ENCODE measurements around the gene HERPUD1. TPM values are rescaled to one million over a fixed set of nuclear protein-coding genes. Genes with fewer than 3 reads are reported as not detected.

HERPUD1 gene
- total RNA-seq, 1 donor from 2014 or later, result 76.2 TPM

DNA sequence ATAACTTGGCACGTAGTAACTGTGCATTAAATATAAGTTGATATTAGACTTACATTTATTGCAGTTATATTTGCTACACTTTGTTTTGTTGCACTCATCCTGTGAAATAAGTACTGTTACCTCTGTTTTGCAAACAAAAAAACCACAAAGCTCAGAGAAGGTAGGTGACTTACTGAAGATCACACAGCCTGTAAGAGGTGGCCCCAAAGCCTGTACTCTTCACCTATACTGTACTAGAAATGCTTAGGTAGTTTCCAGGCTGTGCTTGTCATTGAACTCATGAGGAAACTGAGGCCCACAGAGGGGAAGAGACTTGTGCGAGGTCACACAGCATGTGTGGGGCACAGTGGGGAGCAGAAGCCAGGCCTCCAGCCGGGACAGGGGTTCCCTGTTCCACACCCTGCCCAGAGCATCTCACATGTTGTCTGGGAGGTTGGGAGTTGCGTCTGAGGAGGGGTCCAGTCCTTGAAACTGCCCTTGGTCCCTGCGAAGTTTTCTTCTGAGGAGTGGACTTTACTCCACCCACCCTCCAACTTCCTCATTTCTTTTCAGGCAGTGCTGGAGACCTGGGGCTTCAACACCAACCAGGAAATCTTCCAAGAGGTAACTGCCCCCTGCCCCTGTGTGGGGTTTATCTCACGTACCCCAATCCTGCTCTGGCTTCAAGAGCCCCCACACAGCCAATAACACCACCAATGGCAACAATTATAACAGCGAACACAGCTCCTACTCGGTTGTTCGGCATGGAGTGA, 42.8 kb downstream of the HERPUD1 start:
- no peak overlapping the region for H3K27ac ChIP-seq (ENCODE audit: low read depth, low read length)
- no peaks in the 10 kb centered on the region for H3K36me3 ChIP-seq (ENCODE audit: control insufficient read depth in 3 of 3, insufficient read depth in 3 of 3, low read length in 3 of 3)
- no peak overlapping the region for H3K4me3 ChIP-seq (ENCODE audit: low read length in 3 of 3)
- no peaks in the 10 kb centered on the region for H3K27me3 ChIP-seq (ENCODE audit: control insufficient read depth in 3 of 3, insufficient read depth in 3 of 3, low read length in 3 of 3)
- no peaks in the 10 kb centered on the region for H3K9me3 ChIP-seq (ENCODE audit: control insufficient read depth in 3 of 3, low read length in 3 of 3)
- no peak overlapping the region for H3K9ac ChIP-seq (ENCODE audit: low read depth in 1 of 3, low read length in 3 of 3)
- peaks cover 0 to 4% (median 3%) of the 10 kb centered on the region in 3 donors for H3K4me1 ChIP-seq (ENCODE audit: control insufficient read depth in 3 of 3, insufficient read depth in 3 of 3, low read length in 3 of 3)

DNA sequence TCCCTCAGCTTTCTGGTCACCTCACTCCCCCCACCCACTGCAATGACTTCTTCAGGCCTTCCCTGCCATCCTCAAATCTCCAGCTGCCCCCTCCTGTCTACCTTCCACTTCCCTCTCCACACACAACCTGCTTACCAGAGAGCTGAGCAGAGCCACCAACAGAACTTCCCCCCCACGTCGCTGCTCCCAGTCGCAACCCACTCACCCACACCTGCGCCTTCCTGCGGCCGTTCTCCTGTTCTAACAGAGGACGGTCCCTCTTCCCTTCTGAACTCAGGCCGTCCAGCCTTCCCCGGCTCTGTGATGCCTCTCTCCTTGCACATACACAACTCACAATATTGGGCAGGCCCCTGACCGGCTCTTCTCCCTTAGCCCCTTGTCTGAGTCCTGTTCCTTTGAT, 43.8 kb downstream of the HERPUD1 start:
- Histone ChIP-seq H3K9ac (ENCODE audit: low read depth in 1 of 3, low read length in 3 of 3) (no peak overlapping the region), H3K4me1 (ENCODE audit: control insufficient read depth in 3 of 3, insufficient read depth in 3 of 3, low read length in 3 of 3) (peaks cover 0 to 4% (median 3%) of the 10 kb centered on the region in 3 donors), H3K9me3 (ENCODE audit: control insufficient read depth in 3 of 3, low read length in 3 of 3) (no peaks in the 10 kb centered on the region), H3K27ac (ENCODE audit: low read depth, low read length) (no peak overlapping the region), H3K36me3 (ENCODE audit: control insufficient read depth in 3 of 3, insufficient read depth in 3 of 3, low read length in 3 of 3) (no peaks in the 10 kb centered on the region), H3K27me3 (ENCODE audit: control insufficient read depth in 3 of 3, insufficient read depth in 3 of 3, low read length in 3 of 3) (no peaks in the 10 kb centered on the region), H3K4me3 (ENCODE audit: low read length in 3 of 3) (no peak overlapping the region)

- H3K36me3 ChIP-seq (ENCODE audit: control insufficient read depth in 3 of 3, insufficient read depth in 3 of 3, low read length in 3 of 3), result no peaks in the 10 kb centered on the region
- H3K27me3 ChIP-seq (ENCODE audit: control insufficient read depth in 3 of 3, insufficient read depth in 3 of 3, low read length in 3 of 3), result no peaks in the 10 kb centered on the region
- H3K4me3 ChIP-seq (ENCODE audit: low read length in 3 of 3), result no peak overlapping the region
- H3K9me3 ChIP-seq (ENCODE audit: control insufficient read depth in 3 of 3, low read length in 3 of 3), result no peaks in the 10 kb centered on the region
- H3K27ac ChIP-seq (ENCODE audit: low read depth, low read length), result no peak overlapping the region
- no peak overlapping the region for H3K9ac ChIP-seq (ENCODE audit: low read depth in 1 of 3, low read length in 3 of 3)
- H3K4me1 ChIP-seq (ENCODE audit: control insufficient read depth in 3 of 3, insufficient read depth in 3 of 3, low read length in 3 of 3), result peaks cover 0 to 3% (median 0%) of the 10 kb centered on the region in 3 donors
These were observed 45.3 kb downstream of the HERPUD1 start for GRCh38 chr16:56977216-56977615.

- Histone ChIP-seq H3K9ac (ENCODE audit: low read depth in 1 of 3, low read length in 3 of 3) (no peak overlapping the region), H3K27ac (ENCODE audit: low read depth, low read length) (no peak overlapping the region), H3K36me3 (ENCODE audit: control insufficient read depth in 3 of 3, insufficient read depth in 3 of 3, low read length in 3 of 3) (no peaks in the 10 kb centered on the region), H3K9me3 (ENCODE audit: control insufficient read depth in 3 of 3, low read length in 3 of 3) (no peaks in the 10 kb centered on the region), H3K27me3 (ENCODE audit: control insufficient read depth in 3 of 3, insufficient read depth in 3 of 3, low read length in 3 of 3) (no peaks in the 10 kb centered on the region), H3K4me1 (ENCODE audit: control insufficient read depth in 3 of 3, insufficient read depth in 3 of 3, low read length in 3 of 3) (no peaks in the 10 kb centered on the region), H3K4me3 (ENCODE audit: low read length in 3 of 3) (no peak overlapping the region)
These were observed 46.0 kb downstream of the HERPUD1 start for GRCh38 chr16:56977823-56978430.

DNA sequence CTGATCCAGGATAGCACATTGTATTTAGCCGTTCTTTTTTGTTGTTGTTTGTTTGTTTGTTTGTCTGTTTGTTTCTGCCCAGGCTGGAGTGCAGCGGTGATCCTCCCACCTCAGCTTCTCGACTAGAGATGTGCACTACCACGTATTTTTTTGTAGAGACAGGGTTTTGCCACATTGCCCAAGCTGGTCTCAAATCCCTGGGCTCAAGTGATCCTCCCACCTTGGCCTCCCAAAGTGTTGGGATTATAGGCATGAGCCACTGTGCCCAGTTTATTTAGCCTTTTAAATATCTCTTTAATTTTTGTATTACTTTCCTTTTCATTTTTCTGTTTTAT, 48.2 kb downstream of the HERPUD1 start:
- Histone ChIP-seq H3K9me3 (ENCODE audit: control insufficient read depth in 3 of 3, low read length in 3 of 3) (no peaks in the 10 kb centered on the region), H3K36me3 (ENCODE audit: control insufficient read depth in 3 of 3, insufficient read depth in 3 of 3, low read length in 3 of 3) (no peaks in the 10 kb centered on the region), H3K4me1 (ENCODE audit: control insufficient read depth in 3 of 3, insufficient read depth in 3 of 3, low read length in 3 of 3) (peaks cover 4 to 11% (median 11%) of the 10 kb centered on the region in 3 donors), H3K27me3 (ENCODE audit: control insufficient read depth in 3 of 3, insufficient read depth in 3 of 3, low read length in 3 of 3) (no peaks in the 10 kb centered on the region), H3K9ac (ENCODE audit: low read depth in 1 of 3, low read length in 3 of 3) (no peak overlapping the region), H3K27ac (ENCODE audit: low read depth, low read length) (no peak overlapping the region), H3K4me3 (ENCODE audit: low read length in 3 of 3) (no peak overlapping the region)

- H3K27me3 ChIP-seq (ENCODE audit: control insufficient read depth in 3 of 3, insufficient read depth in 3 of 3, low read length in 3 of 3), result no peaks in the 10 kb centered on the region
- H3K36me3 ChIP-seq (ENCODE audit: control insufficient read depth in 3 of 3, insufficient read depth in 3 of 3, low read length in 3 of 3), result no peaks in the 10 kb centered on the region
- H3K4me3 ChIP-seq (ENCODE audit: low read length in 3 of 3), result no peak overlapping the region
- no peaks in the 10 kb centered on the region for H3K9me3 ChIP-seq (ENCODE audit: control insufficient read depth in 3 of 3, low read length in 3 of 3)
- no peak overlapping the region for H3K27ac ChIP-seq (ENCODE audit: low read depth, low read length)
- H3K4me1 ChIP-seq (ENCODE audit: control insufficient read depth in 3 of 3, insufficient read depth in 3 of 3, low read length in 3 of 3), result peaks cover 12 to 20% (median 19%) of the 10 kb centered on the region in 3 donors
- H3K9ac ChIP-seq (ENCODE audit: low read depth in 1 of 3, low read length in 3 of 3), result no peak overlapping the region
These were observed 49.1 kb downstream of the HERPUD1 start for GRCh38 chr16:56980792-56981724.

GRCh38 chr16:56981729-56982271, 49.9 kb downstream of the HERPUD1 start:
- no peaks in the 10 kb centered on the region for H3K9me3 ChIP-seq (ENCODE audit: control insufficient read depth in 3 of 3, low read length in 3 of 3)
- H3K27ac ChIP-seq (ENCODE audit: low read depth, low read length), result no peak overlapping the region
- H3K4me3 ChIP-seq (ENCODE audit: low read length in 3 of 3), result no peak overlapping the region
- H3K27me3 ChIP-seq (ENCODE audit: control insufficient read depth in 3 of 3, insufficient read depth in 3 of 3, low read length in 3 of 3), result no peaks in the 10 kb centered on the region
- H3K4me1 ChIP-seq (ENCODE audit: control insufficient read depth in 3 of 3, insufficient read depth in 3 of 3, low read length in 3 of 3), result peaks cover 15 to 22% (median 21%) of the 10 kb centered on the region in 3 donors
- no peak overlapping the region for H3K9ac ChIP-seq (ENCODE audit: low read depth in 1 of 3, low read length in 3 of 3)
- no peaks in the 10 kb centered on the region for H3K36me3 ChIP-seq (ENCODE audit: control insufficient read depth in 3 of 3, insufficient read depth in 3 of 3, low read length in 3 of 3)

DNA sequence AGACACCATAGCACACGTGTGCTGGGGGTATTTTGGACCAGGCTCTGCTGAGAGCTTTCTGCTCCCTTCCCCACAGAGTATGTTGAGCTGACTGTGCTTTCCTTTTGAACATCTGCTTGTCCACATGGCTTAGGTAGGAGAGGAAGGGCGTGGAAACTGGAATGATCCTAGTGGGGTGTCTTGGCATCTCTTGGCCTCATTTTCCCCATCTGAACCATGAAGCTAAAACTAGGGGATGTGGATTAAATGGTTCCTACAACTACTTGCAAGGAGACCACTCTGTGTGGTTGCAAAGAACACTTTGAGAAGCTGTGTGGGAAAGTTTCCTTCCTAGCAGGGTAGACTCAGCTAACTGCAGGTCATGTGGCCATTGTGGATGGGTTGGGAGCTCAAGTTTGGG, 50.8 kb downstream of the HERPUD1 start:
- H3K27me3 ChIP-seq (ENCODE audit: control insufficient read depth in 3 of 3, insufficient read depth in 3 of 3, low read length in 3 of 3), result no peaks in the 10 kb centered on the region
- peaks cover 15 to 22% (median 21%) of the 10 kb centered on the region in 3 donors for H3K4me1 ChIP-seq (ENCODE audit: control insufficient read depth in 3 of 3, insufficient read depth in 3 of 3, low read length in 3 of 3)
- H3K27ac ChIP-seq (ENCODE audit: low read depth, low read length), result no peak overlapping the region
- no peak overlapping the region for H3K4me3 ChIP-seq (ENCODE audit: low read length in 3 of 3)
- no peak overlapping the region for H3K9ac ChIP-seq (ENCODE audit: low read depth in 1 of 3, low read length in 3 of 3)
- H3K36me3 ChIP-seq (ENCODE audit: control insufficient read depth in 3 of 3, insufficient read depth in 3 of 3, low read length in 3 of 3), result no peaks in the 10 kb centered on the region
- no peaks in the 10 kb centered on the region for H3K9me3 ChIP-seq (ENCODE audit: control insufficient read depth in 3 of 3, low read length in 3 of 3)

- Histone ChIP-seq H3K36me3 (ENCODE audit: control insufficient read depth in 3 of 3, insufficient read depth in 3 of 3, low read length in 3 of 3) (no peaks in the 10 kb centered on the region), H3K4me3 (ENCODE audit: low read length in 3 of 3) (no peak overlapping the region), H3K27me3 (ENCODE audit: control insufficient read depth in 3 of 3, insufficient read depth in 3 of 3, low read length in 3 of 3) (no peaks in the 10 kb centered on the region), H3K9me3 (ENCODE audit: control insufficient read depth in 3 of 3, low read length in 3 of 3) (no peaks in the 10 kb centered on the region), H3K4me1 (ENCODE audit: control insufficient read depth in 3 of 3, insufficient read depth in 3 of 3, low read length in 3 of 3) (peaks cover 18 to 26% (median 23%) of the 10 kb centered on the region in 3 donors), H3K27ac (ENCODE audit: low read depth, low read length) (no peak overlapping the region), H3K9ac (ENCODE audit: low read depth in 1 of 3, low read length in 3 of 3) (no peak overlapping the region)
These were observed 51.3 kb downstream of the HERPUD1 start for GRCh38 chr16:56983211-56983751.
